HuH-7.5 (cell line): Measurements from ENCODE around the gene C22orf39.

ENCODE experiments used
- DNase-seq: peaks from one replicate; pipeline ENCODE4 v3.0.0; 2011; ENCODE audit warnings: low spot score

Gene C22orf39

GRCh38 chr22:19429950-19430889 is 17.3 kb downstream of the C22orf39 start:
- peak; percentile 22 for DNase-seq

GRCh38 chr22:19424186-19424500 is 23.4 kb downstream of the C22orf39 start:
- DNase-seq = no peak

- no peak for DNase-seq
Measured at GRCh38 chr22:19422440-19423301, 24.8 kb downstream of the C22orf39 start.

- no peak for DNase-seq
Measured at GRCh38 chr22:19420321-19420720, 27.2 kb downstream of the C22orf39 start.

GRCh38 chr22:19419464-19420178 is 27.9 kb downstream of the C22orf39 start:
- DNase-seq = no peak

- DNase-seq = no peak
Measured at GRCh38 chr22:19419086-19419463, 28.4 kb downstream of the C22orf39 start.

- no peak for DNase-seq
Measured at GRCh38 chr22:19412923-19413322, 34.6 kb downstream of the C22orf39 start.

- DNase-seq = no peak
Measured at GRCh38 chr22:19412478-19412877, 35.0 kb downstream of the C22orf39 start.

GRCh38 chr22:19411690-19412045 is 35.8 kb downstream of the C22orf39 start:
- DNase-seq = no peak

GRCh38 chr22:19410941-19411689 is 36.4 kb downstream of the C22orf39 start:
- no peak for DNase-seq

GRCh38 chr22:19407649-19408606 is 39.6 kb downstream of the C22orf39 start:
- no peak for DNase-seq

- no peak for DNase-seq
Measured at GRCh38 chr22:19406846-19407245, 40.7 kb downstream of the C22orf39 start.

GRCh38 chr22:19406281-19406811 is 41.2 kb downstream of the C22orf39 start:
- no peak for DNase-seq

- DNase-seq = no peak
Measured at GRCh38 chr22:19405652-19406051, 41.9 kb downstream of the C22orf39 start.

- no peak for DNase-seq
Measured at GRCh38 chr22:19405133-19405532, 42.4 kb downstream of the C22orf39 start.

GRCh38 chr22:19404676-19405075 is 42.8 kb downstream of the C22orf39 start:
- DNase-seq = no peak

GRCh38 chr22:19402642-19403191 is 44.8 kb downstream of the C22orf39 start:
- DNase-seq = no peak

GRCh38 chr22:19401483-19401882 is 46.0 kb downstream of the C22orf39 start:
- DNase-seq = no peak

- no peak for DNase-seq
Measured at GRCh38 chr22:19400881-19401280, 46.6 kb downstream of the C22orf39 start.

- no peak for DNase-seq
Measured at GRCh38 chr22:19398652-19399051, 48.9 kb downstream of the C22orf39 start.
